ACC112 (cell line): ENCODE measurements around the gene THPO.
A peak's percentile ranks its signal among the peaks of the same experiment; 100 is the strongest.

ENCODE experiments used
- H2AFZ ChIP-seq: fragments of 200-600 bp; sonication (generic); one replicate; pipeline ENCODE4 v1.6.0; 2017; ENCODE audit warnings: antibody characterized with exemption, low read length; ENCODE audit not compliant: unreplicated experiment
- H3K27ac ChIP-seq: fragments of 200-600 bp; sonication (generic); 2 replicates; pipeline ENCODE4 v1.5.1; 2014; ENCODE audit warnings: low read depth, mild to moderate bottlenecking, antibody characterized with exemption, low read length, moderate library complexity
- H3K27me3 ChIP-seq: fragments of 200-600 bp; sonication (generic); 2 replicates; pipeline ENCODE4 v1.6.1; 2014; ENCODE audit warnings: mild to moderate bottlenecking, antibody characterized with exemption, low read length, moderate library complexity, mixed read lengths; ENCODE audit not compliant: insufficient read depth
- H3K36me3 ChIP-seq: fragments of 200-600 bp; sonication (generic); 2 replicates; pipeline ENCODE4 v1.6.1; 2016; ENCODE audit warnings: mild to moderate bottlenecking, antibody characterized with exemption, low read length, moderate library complexity, mixed read lengths; ENCODE audit not compliant: insufficient read depth
- H3K4me1 ChIP-seq: fragments of 200-600 bp; sonication (generic); one replicate; pipeline ENCODE4 v1.6.1; 2016; ENCODE audit warnings: low read length, mixed read lengths; ENCODE audit not compliant: insufficient read depth, unreplicated experiment, control insufficient read depth
- H3K4me3 ChIP-seq: fragments of 200-600 bp; sonication (generic); 2 replicates; pipeline ENCODE4 v1.5.1; 2014; ENCODE audit warnings: mild to moderate bottlenecking, low read depth, low read length
- H3K79me2 ChIP-seq: fragments of 200-600 bp; sonication (generic); one replicate; pipeline ENCODE4 v1.6.0; 2016; ENCODE audit warnings: low read length; ENCODE audit not compliant: control insufficient read depth, unreplicated experiment, insufficient read depth

THPO gene

GRCh38 chr3:184384856-184385422 lies 6.9 kb upstream of the THPO start:
- no peaks in the 10 kb centered on the region for H3K79me2 ChIP-seq
- H3K36me3 ChIP-seq = no peaks in the 10 kb centered on the region
- no peak overlapping the region for H3K27ac ChIP-seq
- no peak overlapping the region for H2AFZ ChIP-seq
- H3K27me3 ChIP-seq = peaks cover 21% of the 10 kb centered on the region
- H3K4me3 ChIP-seq = no peak overlapping the region
- no peaks in the 10 kb centered on the region for H3K4me1 ChIP-seq

DNA sequence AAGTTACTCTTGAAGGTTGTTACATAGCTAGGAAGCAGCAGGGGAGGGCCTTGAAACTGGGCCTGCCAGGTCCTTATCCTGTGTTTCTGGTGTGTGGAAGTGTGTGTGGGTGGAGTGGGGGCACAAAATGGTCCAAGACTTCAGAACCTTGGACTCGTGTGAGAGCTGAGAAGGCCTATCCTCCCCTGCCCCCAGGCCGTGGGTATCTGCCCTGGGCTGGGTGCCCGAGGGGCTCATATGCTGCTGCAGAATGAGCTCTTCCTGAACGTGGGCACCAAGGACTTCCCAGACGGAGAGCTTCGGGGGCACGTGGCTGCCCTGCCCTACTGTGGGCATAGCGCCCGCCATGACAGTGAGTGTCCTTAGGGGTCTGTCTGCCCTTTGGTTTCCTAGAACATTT lies 6.3 kb upstream of the THPO start:
- Histone ChIP-seq H2AFZ (no peak overlapping the region), H3K27me3 (peaks cover 23% of the 10 kb centered on the region), H3K27ac (no peak overlapping the region), H3K4me3 (no peak overlapping the region), H3K4me1 (no peaks in the 10 kb centered on the region), H3K79me2 (no peaks in the 10 kb centered on the region), H3K36me3 (no peaks in the 10 kb centered on the region)

GRCh38 chr3:184383033-184383740 lies 5.2 kb upstream of the THPO start:
- Histone ChIP-seq H3K27me3 (peaks cover 35% of the 10 kb centered on the region), H2AFZ (no peak overlapping the region), H3K4me3 (no peak overlapping the region), H3K4me1 (no peaks in the 10 kb centered on the region), H3K79me2 (no peaks in the 10 kb centered on the region), H3K27ac (no peak overlapping the region), H3K36me3 (no peaks in the 10 kb centered on the region)

DNA sequence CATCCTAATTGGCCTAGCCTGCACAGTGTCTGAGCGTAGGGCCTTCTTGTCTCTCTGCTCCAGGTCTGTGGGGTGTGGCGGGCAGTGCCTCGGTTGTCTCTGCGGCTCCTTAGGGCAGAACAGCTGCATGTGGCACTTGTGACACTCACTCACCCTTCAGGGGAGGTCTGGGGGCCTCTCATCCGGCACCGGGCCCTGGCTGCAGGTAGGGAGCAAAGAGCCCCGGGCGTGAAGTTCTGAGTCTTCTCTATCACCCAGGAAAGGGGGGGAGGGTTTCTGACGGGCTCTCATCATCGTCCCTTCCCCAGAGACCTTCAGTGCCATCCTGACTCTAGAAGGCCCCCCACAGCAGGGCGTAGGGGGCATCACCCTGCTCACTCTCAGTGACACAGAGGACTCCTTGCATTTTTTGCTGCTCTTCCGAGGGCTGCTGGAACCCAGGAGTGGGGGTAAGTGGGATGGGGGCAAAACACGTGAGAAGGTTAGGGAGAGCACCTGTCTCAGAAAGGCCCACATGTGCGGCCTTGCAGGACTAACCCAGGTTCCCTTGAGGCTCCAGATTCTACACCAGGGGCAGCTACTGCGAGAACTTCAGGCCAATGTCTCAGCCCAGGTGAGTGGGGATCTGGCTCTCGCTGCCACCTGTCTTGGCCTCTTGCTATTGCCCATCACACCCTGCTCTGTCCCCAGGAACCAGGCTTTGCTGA lies 4.5 kb upstream of the THPO start:
- H3K36me3 ChIP-seq = no peaks in the 10 kb centered on the region
- H3K27me3 ChIP-seq = peaks cover 42% of the 10 kb centered on the region
- H3K79me2 ChIP-seq = no peaks in the 10 kb centered on the region
- no peak overlapping the region for H3K4me3 ChIP-seq
- no peaks in the 10 kb centered on the region for H3K4me1 ChIP-seq
- H3K27ac ChIP-seq = no peak overlapping the region
- no peak overlapping the region for H2AFZ ChIP-seq

DNA sequence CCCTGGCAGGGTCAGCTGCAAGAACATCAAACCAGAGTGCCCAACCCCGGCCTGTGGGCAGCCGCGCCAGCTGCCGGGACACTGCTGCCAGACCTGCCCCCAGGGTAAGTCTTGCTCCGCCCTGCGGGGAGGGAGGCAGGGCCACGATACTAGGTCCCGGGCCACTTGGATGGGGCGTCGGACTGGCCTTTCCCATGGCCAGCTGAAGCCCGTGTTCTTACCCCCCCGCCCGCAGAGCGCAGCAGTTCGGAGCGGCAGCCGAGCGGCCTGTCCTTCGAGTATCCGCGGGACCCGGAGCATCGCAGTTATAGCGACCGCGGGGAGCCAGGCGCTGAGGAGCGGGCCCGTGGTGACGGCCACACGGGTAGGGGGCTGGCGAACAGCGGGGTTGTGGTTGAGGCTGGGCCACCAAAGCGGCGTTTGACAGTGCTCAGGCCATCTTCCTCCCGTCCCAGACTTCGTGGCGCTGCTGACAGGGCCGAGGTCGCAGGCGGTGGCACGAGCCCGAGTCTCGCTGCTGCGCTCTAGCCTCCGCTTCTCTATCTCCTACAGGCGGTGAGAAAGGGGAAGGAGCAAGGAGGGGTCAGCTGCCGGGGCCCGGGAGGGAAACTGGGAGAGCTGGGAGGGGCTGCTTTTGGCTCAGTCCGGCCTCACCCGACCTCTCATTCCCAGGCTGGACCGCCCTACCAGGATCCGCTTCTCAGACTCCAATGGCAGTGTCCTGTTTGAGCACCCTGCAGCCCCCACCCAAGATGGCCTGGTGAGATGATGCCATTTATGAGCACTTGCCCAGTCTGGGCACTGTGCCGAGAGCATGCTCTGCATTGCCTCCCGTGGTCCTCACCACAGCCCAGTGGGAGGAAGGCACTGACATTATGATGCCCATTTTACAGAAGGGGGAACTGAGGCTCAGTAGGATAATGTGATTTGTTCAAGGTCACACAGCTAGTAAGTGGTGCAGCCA lies 3.5 kb upstream of the THPO start:
- H3K27ac ChIP-seq = no peak overlapping the region
- H3K27me3 ChIP-seq = peaks cover 47% of the 10 kb centered on the region
- no peaks in the 10 kb centered on the region for H3K4me1 ChIP-seq
- H2AFZ ChIP-seq = no peak overlapping the region
- H3K4me3 ChIP-seq = no peak overlapping the region
- H3K79me2 ChIP-seq = no peaks in the 10 kb centered on the region
- H3K36me3 ChIP-seq = no peaks in the 10 kb centered on the region

DNA sequence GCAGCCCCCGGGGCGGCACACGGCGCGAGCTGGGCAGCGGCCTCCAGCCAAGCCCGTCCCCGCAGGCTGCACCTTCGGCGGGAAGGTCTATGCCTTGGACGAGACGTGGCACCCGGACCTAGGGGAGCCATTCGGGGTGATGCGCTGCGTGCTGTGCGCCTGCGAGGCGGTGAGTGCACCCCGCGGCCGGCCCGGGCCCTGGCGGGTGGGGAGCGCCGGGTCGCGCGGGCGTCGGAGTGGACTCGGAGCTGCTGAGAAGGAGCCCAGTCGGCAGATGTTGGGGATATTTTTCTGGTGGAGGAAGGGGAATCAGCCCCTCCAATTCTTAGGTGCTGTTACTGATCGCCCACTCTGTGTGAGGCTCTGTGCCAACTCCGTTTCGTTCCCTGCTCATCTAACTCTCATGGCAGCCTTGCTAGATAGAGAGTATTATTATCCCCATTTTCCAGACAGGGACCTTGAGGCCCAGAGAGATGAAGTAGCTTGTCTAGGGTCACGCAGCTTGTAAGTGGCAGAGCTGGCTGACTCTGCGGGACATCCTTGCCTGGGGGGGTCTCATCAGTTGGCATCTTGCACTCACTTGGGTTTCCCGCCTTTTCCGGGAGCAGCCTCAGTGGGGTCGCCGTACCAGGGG lies 2.7 kb upstream of the THPO start:
- H3K4me1 ChIP-seq = no peaks in the 10 kb centered on the region
- H3K27ac ChIP-seq = no peak overlapping the region
- H3K27me3 ChIP-seq = peaks cover 54% of the 10 kb centered on the region
- no peak overlapping the region for H2AFZ ChIP-seq
- H3K79me2 ChIP-seq = no peaks in the 10 kb centered on the region
- H3K36me3 ChIP-seq = no peaks in the 10 kb centered on the region
- peak overlapping the region; percentile 69 for H3K4me3 ChIP-seq

- Histone ChIP-seq H3K4me3 (peak overlapping the region; percentile 69; the same call in 1 of the 2 replicates), H3K36me3 (no peaks in the 10 kb centered on the region), H2AFZ (no peak overlapping the region), H3K27me3 (peaks cover 60% of the 10 kb centered on the region), H3K79me2 (no peaks in the 10 kb centered on the region), H3K4me1 (no peaks in the 10 kb centered on the region), H3K27ac (no peak overlapping the region)
Measured at GRCh38 chr3:184380185-184380626, 2.2 kb upstream of the THPO start.

DNA sequence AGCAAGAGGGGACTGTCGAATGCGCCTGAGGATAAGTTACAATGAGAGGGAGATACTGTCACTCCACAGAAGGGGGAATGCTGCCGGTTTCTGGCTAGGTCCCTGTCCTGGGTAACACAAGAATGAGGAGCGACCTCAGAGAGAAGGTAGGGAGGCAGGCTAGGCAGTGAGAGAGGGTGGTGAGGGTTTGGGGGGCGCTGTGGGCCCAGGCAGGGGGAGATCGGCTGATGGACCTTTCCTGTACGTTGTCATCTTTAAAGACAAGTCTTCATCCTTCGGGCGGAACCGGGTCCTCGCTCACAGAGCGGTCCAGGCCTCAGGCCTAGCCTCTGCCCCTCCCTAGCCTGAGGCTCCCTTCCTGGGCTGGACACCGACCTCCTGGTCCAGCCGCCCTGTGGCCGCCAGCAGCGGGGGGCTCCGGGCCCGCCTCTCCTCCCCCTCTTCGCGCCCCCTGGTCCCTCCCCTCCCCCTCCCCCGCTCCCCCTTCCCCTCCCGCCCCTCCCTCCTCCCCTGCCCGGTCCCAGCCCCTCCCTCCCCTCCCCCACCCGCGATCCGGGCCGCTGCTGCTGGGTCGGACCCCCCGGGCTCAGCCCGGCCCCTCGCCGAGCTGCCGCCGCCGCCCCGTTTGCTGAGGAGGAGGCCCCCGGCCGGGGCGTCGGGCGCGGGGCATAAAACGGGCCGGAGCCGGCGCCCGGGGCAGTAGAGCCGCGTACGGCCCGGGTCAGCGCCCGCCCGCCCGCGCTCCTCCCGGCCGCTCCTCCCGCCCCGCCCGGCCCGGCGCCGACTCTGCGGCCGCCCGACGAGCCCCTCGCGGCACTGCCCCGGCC lies 1.6 kb upstream of the THPO start, which contains the start of gene CHRD:
TSS of gene CHRD (plus strand) at position 697 of the 827 bp plus-strand sequence. CDS start 265 bp downstream, outside the sequence.
- Histone ChIP-seq H3K27me3 (peaks cover 62% of the 10 kb centered on the region), H3K27ac (no peak within 1 kb of the TSS), H3K4me1 (no peaks in the 10 kb centered on the region), H3K4me3 (peak within 1 kb of the TSS; percentile 69), H2AFZ (no peak within 1 kb of the TSS), H3K79me2 (no peaks in the 10 kb centered on the region), H3K36me3 (no peaks in the 10 kb centered on the region)

GRCh38 chr3:184378651-184379357 lies 797 bp upstream of the THPO start:
- Histone ChIP-seq H3K27ac (no peak overlapping the region), H3K36me3 (no peaks in the 10 kb centered on the region), H3K4me3 (no peak overlapping the region), H3K4me1 (no peaks in the 10 kb centered on the region), H3K79me2 (no peaks in the 10 kb centered on the region), H3K27me3 (peaks cover 62% of the 10 kb centered on the region), H2AFZ (no peak overlapping the region)
